Body of pancreas (tissue), 4 donors: ENCODE measurements around the gene MAP1A. TPM values are rescaled to one million over a fixed set of nuclear protein-coding genes. Genes with fewer than 3 reads are reported as not detected.

ENCODE experiments used
- ATAC-seq: fragments of 150-250 bp; one replicate; pipeline ENCODE4 v1.9.1; 2016
- DNase-seq, 4 donors: peaks; one replicate each; pipeline ENCODE4 v3.0.0-alpha.2; 2019
- H3K27ac ChIP-seq, 4 donors: fragments of 200-600 bp; sonication (generic); 1 replicate in 3 of 4; 2 replicates in 1 of 4; pipeline versions ENCODE4 v1.5.1 to v1.6.1; 2016 to 2019; ENCODE audit warnings: mild to moderate bottlenecking in 1 of 4, mixed read lengths in 1 of 4, moderate library complexity in 1 of 4
- H3K27me3 ChIP-seq, 2 donors: fragments of 200-600 bp; sonication (generic); one replicate each; pipeline ENCODE4 v1.6.0; 2016; ENCODE audit warnings: mild to moderate bottlenecking in 1 of 2
- H3K36me3 ChIP-seq, 2 donors: fragments of 200-600 bp; sonication (generic); replicated peaks in 1 of 2; 2 replicates each; pipeline ENCODE4 v1.5.1; 2016; ENCODE audit warnings: low read depth in 2 of 2; ENCODE audit not compliant: insufficient read depth in 1 of 2
- H3K4me1 ChIP-seq: fragments of 200-600 bp; sonication (generic); one replicate; pipeline ENCODE4 v1.6.0; 2016
- H3K4me3 ChIP-seq, 2 donors: fragments of 200-600 bp; sonication (generic); 1 replicate in 1 of 2; 2 replicates in 1 of 2; pipeline ENCODE4 v1.5.1; 2016 to 2019
- H3K9me3 ChIP-seq, 3 donors: fragments of 200-600 bp; sonication (generic); 1 replicate in 2 of 3; 2 replicates in 1 of 3; pipeline ENCODE4 v1.5.1; 2016
- POLR2A ChIP-seq, 3 donors: fragments of 450-650 bp; IDR thresholded peaks; one replicate each; pipeline ENCODE4 v1.6.1; 2016; ENCODE audit warnings: antibody characterized with exemption in 3 of 3, mild to moderate bottlenecking in 2 of 3
- WGBS, 2 donors: methylation state at CpG; one replicate each; pipeline ENCODE4 v1.1.5; 2017; 5-methylcytosine and 5-hydroxymethylcytosine counted together
- intact Hi-C: fragments of 100-400 bp; cut with DNase I; formaldehyde crosslinking; loops from one replicate; pipeline ENCODE4 v1.15.1; 2023
- total RNA-seq, 2 donors: library from RNA; depleted of rRNA; stranded (reverse); fragments of >200 nt; gene quantifications; one replicate each; pipeline ENCODE4 v1.1.0, GENCODE V29; 2016
- TF ChIP-seq, protein P1 (sequence below), 7 experiments: fragments of 450-650 bp in 4 of 7; fragments of 200-600 bp in 3 of 7; sonication (generic) in 3 of 7; IDR thresholded peaks; one replicate each; pipeline ENCODE4 v1.5.1; 2016 to 2019; ENCODE audit warnings: antibody characterized with exemption in 7 of 7

MAP1A gene
- total RNA-seq, 2 donors from 2014 or later = 3.1 to 4.0 TPM

DNA sequence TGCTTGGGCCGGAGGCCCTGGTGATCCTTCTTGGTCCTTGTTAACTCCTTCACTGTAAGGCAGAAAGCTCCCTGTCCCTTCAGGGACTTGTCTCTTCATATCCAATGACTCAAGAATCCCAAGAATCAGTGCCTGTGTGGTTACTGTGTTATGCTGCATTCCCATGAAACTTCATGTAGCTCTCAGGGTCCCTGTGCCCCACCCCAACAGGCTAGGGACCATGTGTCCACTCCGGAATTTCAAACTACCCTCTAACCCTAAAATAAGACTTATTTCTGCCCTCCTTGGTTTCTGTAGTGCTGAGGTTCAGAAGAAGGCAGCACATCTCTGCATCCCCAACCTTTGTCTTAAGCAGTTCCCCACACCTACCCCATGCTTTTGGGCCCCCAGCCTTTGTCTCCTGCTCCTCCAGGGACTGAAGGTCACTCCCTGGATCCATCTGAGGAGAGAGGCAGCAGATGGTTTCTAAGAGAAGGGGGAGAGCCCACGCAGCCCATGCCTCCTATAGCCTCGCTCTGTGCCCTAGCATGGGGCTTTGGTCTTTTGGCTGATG lies 531 bp upstream of the MAP1A start:
- Histone ChIP-seq H3K4me3 (no peak overlapping the region), H3K9me3 (no peaks in the 10 kb centered on the region), H3K36me3 (no peaks in the 10 kb centered on the region), H3K27me3 (no peaks in the 10 kb centered on the region), H3K4me1 (no peaks in the 10 kb centered on the region), H3K27ac (peak overlapping the region in 2 of 4 donors; percentile 20 to 24)
- WGBS, 2 donors = 39 to 44% methylated on average over 4 of the region's 4 CpGs
- intact Hi-C loops = no loop called here
- TF ChIP-seq, protein P1, sequence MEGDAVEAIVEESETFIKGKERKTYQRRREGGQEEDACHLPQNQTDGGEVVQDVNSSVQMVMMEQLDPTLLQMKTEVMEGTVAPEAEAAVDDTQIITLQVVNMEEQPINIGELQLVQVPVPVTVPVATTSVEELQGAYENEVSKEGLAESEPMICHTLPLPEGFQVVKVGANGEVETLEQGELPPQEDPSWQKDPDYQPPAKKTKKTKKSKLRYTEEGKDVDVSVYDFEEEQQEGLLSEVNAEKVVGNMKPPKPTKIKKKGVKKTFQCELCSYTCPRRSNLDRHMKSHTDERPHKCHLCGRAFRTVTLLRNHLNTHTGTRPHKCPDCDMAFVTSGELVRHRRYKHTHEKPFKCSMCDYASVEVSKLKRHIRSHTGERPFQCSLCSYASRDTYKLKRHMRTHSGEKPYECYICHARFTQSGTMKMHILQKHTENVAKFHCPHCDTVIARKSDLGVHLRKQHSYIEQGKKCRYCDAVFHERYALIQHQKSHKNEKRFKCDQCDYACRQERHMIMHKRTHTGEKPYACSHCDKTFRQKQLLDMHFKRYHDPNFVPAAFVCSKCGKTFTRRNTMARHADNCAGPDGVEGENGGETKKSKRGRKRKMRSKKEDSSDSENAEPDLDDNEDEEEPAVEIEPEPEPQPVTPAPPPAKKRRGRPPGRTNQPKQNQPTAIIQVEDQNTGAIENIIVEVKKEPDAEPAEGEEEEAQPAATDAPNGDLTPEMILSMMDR (IDR thresholded peaks at IDR 0.05) = no peak
- TF ChIP-seq POLR2A (IDR thresholded peaks at IDR 0.05) = no peak
- DNase-seq (no peak), ATAC-seq (no peak)

DNA sequence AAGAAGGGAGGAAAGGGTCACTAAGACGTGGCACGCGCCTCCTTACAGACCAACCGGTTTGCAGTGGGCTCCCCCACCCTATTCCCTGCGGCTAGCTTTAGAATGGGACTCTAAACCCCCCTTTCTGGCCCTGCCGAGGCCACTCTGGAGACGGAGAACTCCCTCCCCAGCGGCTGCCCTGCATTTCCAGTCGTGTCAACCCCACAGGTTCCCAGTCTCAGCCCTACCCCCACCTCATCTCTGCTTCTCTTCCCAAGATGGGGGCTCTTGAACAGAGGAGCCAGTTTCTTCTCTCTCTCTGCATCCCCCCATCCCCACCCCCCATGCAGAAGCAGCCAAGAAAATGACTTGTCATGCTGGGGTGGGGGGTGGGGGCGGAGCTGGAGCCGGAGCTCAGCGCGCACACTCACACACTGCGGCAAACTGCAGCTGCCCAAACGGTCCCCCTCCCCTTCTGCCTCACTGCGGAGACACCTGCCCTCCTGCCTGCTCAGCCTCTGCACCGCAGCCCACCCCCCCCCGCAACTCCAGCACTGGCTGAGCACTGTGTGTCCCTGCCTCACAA lies 871 bp downstream of the MAP1A start:
- no peak overlapping the region for H3K27ac ChIP-seq
- ATAC-seq (no peak), DNase-seq (peak in 1 of 4 donors; percentile 21)
- WGBS, 2 donors = 7 to 8% methylated on average over 16 to 18 of the region's 18 CpGs
- no peaks in the 10 kb centered on the region for H3K27me3 ChIP-seq
- no peaks in the 10 kb centered on the region for H3K36me3 ChIP-seq
- TF ChIP-seq, protein P1 (IDR thresholded peaks at IDR 0.05) = no peak
- H3K4me3 ChIP-seq = no peak overlapping the region
- intact Hi-C loops = no loop called here
- H3K9me3 ChIP-seq = no peaks in the 10 kb centered on the region
- no peaks in the 10 kb centered on the region for H3K4me1 ChIP-seq

DNA sequence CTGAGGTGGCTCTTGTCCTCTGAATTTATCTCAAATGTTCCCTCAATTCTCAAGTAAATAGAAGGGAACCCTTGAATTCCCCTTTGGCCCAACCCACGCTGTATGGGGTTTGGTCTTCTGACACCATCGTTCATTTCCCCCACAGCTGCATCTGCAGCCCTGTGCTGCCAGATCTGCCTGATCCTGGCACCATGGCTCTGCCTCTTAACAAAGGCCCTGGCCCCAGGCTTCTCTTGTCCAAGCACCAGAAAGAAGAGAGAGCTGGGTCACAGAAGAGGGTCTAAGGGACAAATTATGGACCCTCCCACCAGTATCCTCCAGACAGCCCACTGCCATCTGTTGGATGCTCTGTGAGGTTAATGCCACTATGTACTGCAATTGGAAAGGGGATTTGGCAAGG lies 1.8 kb downstream of the MAP1A start:
- TF ChIP-seq, protein P1 (IDR thresholded peaks at IDR 0.05) = no peak
- no peak for TF ChIP-seq POLR2A (IDR thresholded peaks at IDR 0.05)
- DNase-seq = no peak
- 59 to 74% methylated on average over 2 of the region's 2 CpGs for WGBS, 2 donors
- Histone ChIP-seq H3K27ac (no peak overlapping the region), H3K27me3 (no peaks in the 10 kb centered on the region), H3K9me3 (no peaks in the 10 kb centered on the region), H3K36me3 (no peaks in the 10 kb centered on the region), H3K4me3 (no peak overlapping the region), H3K4me1 (no peaks in the 10 kb centered on the region)
- intact Hi-C loops = no loop called here
- no peak for ATAC-seq

DNA sequence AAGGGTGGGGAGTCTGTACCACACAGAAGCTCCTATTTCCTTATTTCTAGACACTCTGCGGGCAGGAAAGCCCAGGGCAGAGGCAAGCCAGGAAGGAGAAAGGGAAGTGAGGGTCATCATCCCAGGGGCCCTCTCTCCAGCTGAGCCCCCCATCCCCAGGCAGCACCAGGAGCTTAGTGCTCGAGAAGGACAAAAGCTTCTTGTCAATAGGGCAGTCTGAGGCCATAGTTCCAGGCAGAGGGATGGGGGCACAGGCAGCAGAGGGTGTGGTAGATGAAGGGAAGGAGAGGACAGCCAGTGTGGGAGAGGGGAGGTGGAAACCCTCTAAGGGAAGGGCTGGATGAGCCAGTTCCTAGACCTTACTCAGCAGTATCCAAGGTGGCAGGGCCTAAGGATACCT lies 2.7 kb downstream of the MAP1A start:
- H3K9me3 ChIP-seq = no peaks in the 10 kb centered on the region
- no peaks in the 10 kb centered on the region for H3K4me1 ChIP-seq
- ATAC-seq = no peak
- no peaks in the 10 kb centered on the region for H3K27me3 ChIP-seq
- 76 to 85% methylated on average over 2 of the region's 2 CpGs for WGBS, 2 donors
- H3K36me3 ChIP-seq = no peaks in the 10 kb centered on the region
- intact Hi-C loops = no loop called here
- TF ChIP-seq, protein P1 (IDR thresholded peaks at IDR 0.05) = no peak
- no peak for TF ChIP-seq POLR2A (IDR thresholded peaks at IDR 0.05)
- no peak overlapping the region for H3K27ac ChIP-seq
- H3K4me3 ChIP-seq = no peak overlapping the region
- DNase-seq = no peak

DNA sequence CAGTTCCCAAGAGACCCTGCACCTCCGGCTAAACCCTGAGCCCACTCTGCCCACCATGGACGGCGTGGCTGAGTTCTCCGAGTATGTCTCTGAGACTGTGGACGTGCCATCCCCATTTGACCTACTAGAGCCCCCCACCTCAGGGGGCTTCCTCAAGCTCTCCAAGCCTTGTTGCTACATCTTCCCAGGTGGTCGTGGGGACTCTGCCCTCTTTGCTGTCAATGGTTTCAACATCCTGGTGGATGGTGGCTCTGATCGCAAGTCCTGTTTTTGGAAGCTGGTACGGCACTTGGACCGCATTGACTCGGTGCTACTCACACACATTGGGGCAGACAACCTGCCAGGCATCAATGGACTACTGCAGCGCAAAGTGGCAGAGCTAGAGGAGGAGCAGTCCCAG lies 4.0 kb downstream of the MAP1A start:
- no peak for DNase-seq
- no peak for ATAC-seq
- TF ChIP-seq, protein P1 (IDR thresholded peaks at IDR 0.05) = no peak
- TF ChIP-seq POLR2A (IDR thresholded peaks at IDR 0.05) = no peak
- no peaks in the 10 kb centered on the region for H3K27me3 ChIP-seq
- H3K9me3 ChIP-seq = no peaks in the 10 kb centered on the region
- intact Hi-C loops = no loop called here
- no peak overlapping the region for H3K4me3 ChIP-seq
- WGBS, 2 donors = 60 to 87% methylated on average over 3 to 11 of the region's 11 CpGs
- no peak overlapping the region for H3K27ac ChIP-seq
- no peaks in the 10 kb centered on the region for H3K4me1 ChIP-seq
- H3K36me3 ChIP-seq = no peaks in the 10 kb centered on the region
